Activated CD4-positive, alpha-beta T cell treated with anti-CD3 and anti-CD28 coated beads for 24 hours (primary cell): ENCODE measurements around the gene KRTAP22-1.

Source experiments
- DNase-seq, 2 donors: peaks; one replicate each; pipeline ENCODE4 v3.0.0-alpha.2; 2020; ENCODE audit warnings: low read depth in 2 of 2

The KRTAP22-1 gene

GRCh38 chr21:30625449-30626165 lies 24.7 kb downstream of the KRTAP22-1 start:
- DNase-seq = no peak

- DNase-seq = no peak
These were observed 27.2 kb downstream of the KRTAP22-1 start for GRCh38 chr21:30628109-30628508.

GRCh38 chr21:30629200-30629599 lies 28.3 kb downstream of the KRTAP22-1 start:
- DNase-seq = no peak

GRCh38 chr21:30634906-30635305 lies 34.0 kb downstream of the KRTAP22-1 start, which contains the start of gene KRTAP20-2:
KRTAP20-2 (plus strand) TSS chr21:30635206; CDS start chr21:30635264, 58 bp downstream.
- no peak for DNase-seq

- no peak for DNase-seq
These were observed 37.8 kb downstream of the KRTAP22-1 start for GRCh38 chr21:30638686-30639085.

- no peak for DNase-seq
These were observed 41.7 kb downstream of the KRTAP22-1 start, which contains the start of gene KRTAP20-3 for GRCh38 chr21:30642564-30642963. KRTAP20-3 (plus strand) TSS chr21:30642864.

- DNase-seq = no peak
These were observed 46.1 kb downstream of the KRTAP22-1 start for GRCh38 chr21:30646904-30647414.
